ENCODE data around the gene CFAP74.

The CFAP74 gene

GRCh38 chr1:1901641-1902294, 101.8 kb downstream of the CFAP74 start:
- DNase-seq (ENCODE audit: low read depth, low spot score): no peak
- Histone ChIP-seq H3K4me1 (ENCODE audit: control insufficient read depth, insufficient read depth, low read length) (peaks cover 3% of the 10 kb centered on the region; the same call in 1 of the 2 replicates), H3K9me3 (ENCODE audit: control insufficient read depth, insufficient read depth, low read length) (no peaks in the 10 kb centered on the region), H3K27me3 (ENCODE audit: control insufficient read depth, insufficient read depth, low read length) (no peaks in the 10 kb centered on the region), H3K27ac (ENCODE audit: low read length) (no peak overlapping the region), H3K36me3 (ENCODE audit: control insufficient read depth, insufficient read depth, low read length) (no peaks in the 10 kb centered on the region), H3K4me3 (ENCODE audit: low read length) (no peak overlapping the region)
- WGBS (ENCODE audit: insufficient coverage, insufficient read length): no CpG with 5 or more reads among the region's 13 CpGs

- Histone ChIP-seq H3K27me3 (ENCODE audit: control insufficient read depth, insufficient read depth, low read length) (no peaks in the 10 kb centered on the region), H3K36me3 (ENCODE audit: control insufficient read depth, insufficient read depth, low read length) (no peaks in the 10 kb centered on the region), H3K4me3 (ENCODE audit: low read length) (no peak overlapping the region), H3K27ac (ENCODE audit: low read length) (no peak overlapping the region), H3K4me1 (ENCODE audit: control insufficient read depth, insufficient read depth, low read length) (peaks cover 3% of the 10 kb centered on the region; the same call in 1 of the 2 replicates), H3K9me3 (ENCODE audit: control insufficient read depth, insufficient read depth, low read length) (no peaks in the 10 kb centered on the region)
- no peak for DNase-seq (ENCODE audit: low read depth, low spot score)
- no CpG with 5 or more reads among the region's 14 CpGs for WGBS (ENCODE audit: insufficient coverage, insufficient read length)
Observed at GRCh38 chr1:1900883-1901640, 102.5 kb downstream of the CFAP74 start.

GRCh38 chr1:1899967-1900327, 103.6 kb downstream of the CFAP74 start:
- Histone ChIP-seq H3K4me1 (ENCODE audit: control insufficient read depth, insufficient read depth, low read length) (peaks cover 7% of the 10 kb centered on the region; the same call in 1 of the 2 replicates), H3K9me3 (ENCODE audit: control insufficient read depth, insufficient read depth, low read length) (no peaks in the 10 kb centered on the region), H3K27me3 (ENCODE audit: control insufficient read depth, insufficient read depth, low read length) (no peaks in the 10 kb centered on the region), H3K27ac (ENCODE audit: low read length) (no peak overlapping the region), H3K36me3 (ENCODE audit: control insufficient read depth, insufficient read depth, low read length) (no peaks in the 10 kb centered on the region), H3K4me3 (ENCODE audit: low read length) (no peak overlapping the region)
- WGBS (ENCODE audit: insufficient coverage, insufficient read length): no CpG with 5 or more reads among the region's 9 CpGs
- no peak for DNase-seq (ENCODE audit: low read depth, low spot score)

GRCh38 chr1:1899266-1899966, 104.2 kb downstream of the CFAP74 start:
- Histone ChIP-seq H3K9me3 (ENCODE audit: control insufficient read depth, insufficient read depth, low read length) (no peaks in the 10 kb centered on the region), H3K4me3 (ENCODE audit: low read length) (no peak overlapping the region), H3K4me1 (ENCODE audit: control insufficient read depth, insufficient read depth, low read length) (peaks cover 11% of the 10 kb centered on the region), H3K27me3 (ENCODE audit: control insufficient read depth, insufficient read depth, low read length) (no peaks in the 10 kb centered on the region), H3K36me3 (ENCODE audit: control insufficient read depth, insufficient read depth, low read length) (no peaks in the 10 kb centered on the region), H3K27ac (ENCODE audit: low read length) (no peak overlapping the region)
- no peak for DNase-seq (ENCODE audit: low read depth, low spot score)
- no CpG with 5 or more reads among the region's 16 CpGs for WGBS (ENCODE audit: insufficient coverage, insufficient read length)

- no peaks in the 10 kb centered on the region for H3K9me3 ChIP-seq (ENCODE audit: control insufficient read depth, insufficient read depth, low read length)
- peaks cover 11% of the 10 kb centered on the region for H3K4me1 ChIP-seq (ENCODE audit: control insufficient read depth, insufficient read depth, low read length)
- no peak for DNase-seq (ENCODE audit: low read depth, low spot score)
- WGBS (ENCODE audit: insufficient coverage, insufficient read length): no CpG with 5 or more reads among the region's 6 CpGs
- H3K4me3 ChIP-seq (ENCODE audit: low read length): no peak overlapping the region
- H3K27me3 ChIP-seq (ENCODE audit: control insufficient read depth, insufficient read depth, low read length): no peaks in the 10 kb centered on the region
- no peak overlapping the region for H3K27ac ChIP-seq (ENCODE audit: low read length)
- no peaks in the 10 kb centered on the region for H3K36me3 ChIP-seq (ENCODE audit: control insufficient read depth, insufficient read depth, low read length)
Observed at GRCh38 chr1:1898246-1898933, 105.2 kb downstream of the CFAP74 start.

DNA sequence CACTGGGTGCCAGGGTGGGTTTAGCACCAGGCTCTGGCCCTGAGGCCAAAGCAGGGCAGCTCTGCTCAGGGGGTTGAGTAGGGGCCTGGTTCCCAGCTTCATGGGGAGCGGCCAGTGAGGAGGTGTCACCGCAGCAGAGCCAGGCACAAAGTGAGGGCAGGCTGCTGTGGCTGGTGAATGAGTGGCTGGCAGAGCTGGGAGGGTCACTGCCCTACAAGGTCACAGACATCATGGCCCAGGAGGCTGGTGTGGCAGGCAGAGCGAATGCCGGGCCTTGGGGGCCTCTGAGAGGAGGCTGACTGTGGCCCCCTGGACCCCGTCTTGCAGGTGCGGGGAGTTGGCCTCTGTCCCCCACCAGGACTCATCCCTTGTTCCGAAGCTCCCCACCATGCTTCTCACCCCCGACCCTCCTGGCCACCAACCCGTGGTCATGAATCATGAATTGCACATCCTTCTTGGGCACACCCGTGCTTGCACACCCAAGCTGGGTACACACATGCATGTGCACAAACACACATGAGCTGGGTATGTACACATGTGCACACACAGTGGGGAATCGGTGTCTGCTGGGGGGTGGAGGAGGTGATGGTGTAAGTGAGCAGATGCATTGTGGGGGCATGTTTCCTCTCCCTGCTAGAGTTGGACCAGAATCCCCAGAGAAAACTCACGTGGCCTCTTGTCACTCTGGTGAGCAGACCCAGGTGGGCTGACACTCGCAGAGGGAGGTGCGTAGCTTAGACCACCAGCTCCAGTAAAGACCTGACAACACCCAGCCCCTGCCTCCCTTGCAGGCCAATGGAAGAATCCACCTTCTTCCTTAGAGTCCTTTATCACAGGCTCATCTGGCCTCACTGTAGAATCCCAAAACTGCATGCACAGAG, 107.9 kb downstream of the CFAP74 start:
- peaks cover 15% of the 10 kb centered on the region for H3K4me1 ChIP-seq (ENCODE audit: control insufficient read depth, insufficient read depth, low read length)

DNA sequence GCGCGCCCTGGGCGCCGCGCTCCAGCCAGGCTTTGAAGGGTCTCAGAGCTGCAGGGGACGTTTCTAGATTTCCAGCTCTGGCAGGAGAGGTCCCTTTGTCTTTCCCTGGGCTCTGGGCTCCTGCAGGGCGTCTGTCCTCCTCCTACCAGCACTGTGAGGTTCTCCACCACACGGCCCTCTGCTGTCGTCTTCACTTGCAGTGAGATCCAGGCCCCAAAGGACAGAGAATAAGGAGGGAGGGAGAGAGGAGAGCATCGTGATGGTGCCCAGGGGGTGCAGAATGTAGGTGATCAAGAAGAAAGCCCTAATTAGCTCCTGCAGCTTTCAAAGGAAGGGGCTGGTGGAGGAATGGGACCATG, 108.5 kb downstream of the CFAP74 start:
- no CpG with 5 or more reads among the region's 10 CpGs for WGBS (ENCODE audit: insufficient coverage, insufficient read length)
- Histone ChIP-seq H3K36me3 (ENCODE audit: control insufficient read depth, insufficient read depth, low read length) (no peaks in the 10 kb centered on the region), H3K27ac (ENCODE audit: low read length) (no peak overlapping the region), H3K4me3 (ENCODE audit: low read length) (no peak overlapping the region), H3K9me3 (ENCODE audit: control insufficient read depth, insufficient read depth, low read length) (no peaks in the 10 kb centered on the region), H3K27me3 (ENCODE audit: control insufficient read depth, insufficient read depth, low read length) (no peaks in the 10 kb centered on the region), H3K4me1 (ENCODE audit: control insufficient read depth, insufficient read depth, low read length) (peaks cover 15% of the 10 kb centered on the region)
- no peak for DNase-seq (ENCODE audit: low read depth, low spot score)

More for the DNA sequence above, 107.9 kb downstream of the CFAP74 start:
- Histone ChIP-seq H3K27ac (ENCODE audit: low read length) (no peak overlapping the region), H3K4me3 (ENCODE audit: low read length) (no peak overlapping the region), H3K27me3 (ENCODE audit: control insufficient read depth, insufficient read depth, low read length) (no peaks in the 10 kb centered on the region), H3K9me3 (ENCODE audit: control insufficient read depth, insufficient read depth, low read length) (no peaks in the 10 kb centered on the region), H3K36me3 (ENCODE audit: control insufficient read depth, insufficient read depth, low read length) (no peaks in the 10 kb centered on the region)
- no peak for DNase-seq (ENCODE audit: low read depth, low spot score)
- WGBS (ENCODE audit: insufficient coverage, insufficient read length): no CpG with 5 or more reads among the region's 14 CpGs

DNA sequence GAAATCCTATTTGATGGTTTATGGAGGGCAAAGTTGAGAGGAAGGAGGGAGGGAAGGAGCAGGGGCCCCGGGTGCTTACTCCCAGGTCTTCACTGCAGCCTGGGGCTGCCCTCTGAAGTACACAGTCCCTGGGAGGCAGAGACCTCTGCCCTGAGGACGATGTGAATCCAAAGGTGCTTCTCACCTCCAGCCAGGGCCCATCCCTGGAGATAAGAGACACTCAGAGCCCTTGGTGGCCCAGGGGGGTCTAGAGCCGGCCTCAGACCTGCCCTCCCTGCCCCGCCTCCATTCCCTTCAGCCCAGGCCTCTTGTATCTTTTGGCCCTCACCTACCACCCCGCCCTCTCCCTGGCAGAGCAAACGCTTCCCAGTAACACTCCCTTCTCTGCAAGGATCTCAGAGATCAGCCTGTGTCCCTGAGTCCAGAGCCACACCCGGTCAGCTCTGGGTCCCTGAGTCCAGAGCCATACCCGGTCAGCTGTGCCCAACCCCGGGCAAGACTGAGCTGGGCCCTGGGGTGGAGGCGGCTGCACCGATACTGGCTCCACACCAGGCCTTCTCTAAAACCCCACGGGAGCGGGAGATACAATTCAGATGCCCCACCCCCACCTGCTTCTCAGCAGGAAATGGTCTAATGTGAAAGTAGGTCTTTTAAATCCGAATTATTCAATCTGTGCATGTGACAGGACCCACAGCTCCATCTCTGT, 109.1 kb downstream of the CFAP74 start:
- Histone ChIP-seq H3K4me1 (ENCODE audit: control insufficient read depth, insufficient read depth, low read length) (peaks cover 15% of the 10 kb centered on the region), H3K4me3 (ENCODE audit: low read length) (no peak overlapping the region), H3K27me3 (ENCODE audit: control insufficient read depth, insufficient read depth, low read length) (no peaks in the 10 kb centered on the region), H3K9me3 (ENCODE audit: control insufficient read depth, insufficient read depth, low read length) (no peaks in the 10 kb centered on the region), H3K27ac (ENCODE audit: low read length) (no peak overlapping the region), H3K36me3 (ENCODE audit: control insufficient read depth, insufficient read depth, low read length) (no peaks in the 10 kb centered on the region)
- DNase-seq (ENCODE audit: low read depth, low spot score): no peak
- no CpG with 5 or more reads among the region's 14 CpGs for WGBS (ENCODE audit: insufficient coverage, insufficient read length)

DNA sequence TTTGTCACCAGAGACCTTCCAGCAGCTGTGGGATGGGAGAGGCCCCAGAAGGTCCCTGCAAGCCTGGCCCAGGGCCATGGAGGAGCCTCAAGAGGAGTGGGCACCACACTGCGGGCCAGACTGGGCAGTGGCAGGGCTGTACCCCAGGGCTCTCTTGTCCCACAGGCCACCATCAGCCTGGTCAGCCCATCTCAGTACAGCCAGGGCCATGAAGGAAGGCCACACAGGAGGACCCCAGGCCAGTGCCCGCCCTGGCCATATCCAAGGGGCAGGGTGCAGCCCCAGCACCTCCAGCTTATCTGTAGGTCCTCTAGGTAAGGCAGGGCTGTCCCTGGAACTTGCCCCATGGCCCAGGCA, 109.6 kb downstream of the CFAP74 start:
- no peaks in the 10 kb centered on the region for H3K27me3 ChIP-seq (ENCODE audit: control insufficient read depth, insufficient read depth, low read length)
- no peak overlapping the region for H3K27ac ChIP-seq (ENCODE audit: low read length)
- WGBS (ENCODE audit: insufficient coverage, insufficient read length): no CpG with 5 or more reads among the region's 2 CpGs
- peaks cover 12% of the 10 kb centered on the region for H3K4me1 ChIP-seq (ENCODE audit: control insufficient read depth, insufficient read depth, low read length)
- no peaks in the 10 kb centered on the region for H3K9me3 ChIP-seq (ENCODE audit: control insufficient read depth, insufficient read depth, low read length)
- no peaks in the 10 kb centered on the region for H3K36me3 ChIP-seq (ENCODE audit: control insufficient read depth, insufficient read depth, low read length)
- DNase-seq (ENCODE audit: low read depth, low spot score): no peak
- no peak overlapping the region for H3K4me3 ChIP-seq (ENCODE audit: low read length)
